GM12875 (cell line): ENCODE measurements around the gene PRKCQ.

Experiments
- H3K4me3 ChIP-seq: one replicate; pipeline ENCODE4 v1.5.1; 2011; ENCODE audit warnings: low read depth, low read length, control low read depth
- TF ChIP-seq, protein P1 (sequence below): IDR thresholded peaks from 2 replicates; pipeline ENCODE4 v1.5.1; 2011; ENCODE audit warnings: low read depth, mild to moderate bottlenecking, control low read depth, inconsistent platforms, low read length, moderate library complexity, borderline replicate concordance; ENCODE audit not compliant: insufficient read depth

The PRKCQ gene

DNA sequence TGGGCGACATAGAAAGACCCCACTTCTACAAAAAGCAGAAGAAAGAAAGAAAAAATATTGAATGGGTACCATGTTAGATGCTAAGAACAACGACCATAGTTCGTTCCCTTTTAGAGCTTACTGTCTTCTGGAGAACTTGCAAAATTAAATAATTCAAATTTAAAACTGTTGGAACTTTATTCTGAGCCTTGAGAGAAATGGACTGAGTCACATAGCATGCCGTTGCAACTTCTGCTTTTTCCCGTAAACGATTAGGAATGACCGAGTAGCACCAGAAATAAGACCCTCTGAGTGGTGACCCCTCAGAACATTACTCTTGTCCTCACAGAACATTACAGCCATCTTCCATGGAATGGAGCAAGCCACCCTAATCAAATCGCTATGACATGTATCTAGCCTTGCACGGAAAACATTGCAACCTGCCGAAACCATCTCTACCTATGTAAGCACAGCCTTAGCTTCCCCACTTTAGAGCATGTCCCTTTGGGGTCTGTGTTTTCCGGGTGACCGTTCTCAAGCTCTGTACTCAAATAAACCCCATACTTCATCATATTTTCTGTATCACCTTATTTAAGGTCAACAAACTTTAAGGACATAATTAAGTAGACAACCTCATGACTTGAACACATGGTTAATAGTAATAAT lies 179.1 kb downstream of the PRKCQ start:
- no peak overlapping the region for H3K4me3 ChIP-seq
- TF ChIP-seq, protein P1, sequence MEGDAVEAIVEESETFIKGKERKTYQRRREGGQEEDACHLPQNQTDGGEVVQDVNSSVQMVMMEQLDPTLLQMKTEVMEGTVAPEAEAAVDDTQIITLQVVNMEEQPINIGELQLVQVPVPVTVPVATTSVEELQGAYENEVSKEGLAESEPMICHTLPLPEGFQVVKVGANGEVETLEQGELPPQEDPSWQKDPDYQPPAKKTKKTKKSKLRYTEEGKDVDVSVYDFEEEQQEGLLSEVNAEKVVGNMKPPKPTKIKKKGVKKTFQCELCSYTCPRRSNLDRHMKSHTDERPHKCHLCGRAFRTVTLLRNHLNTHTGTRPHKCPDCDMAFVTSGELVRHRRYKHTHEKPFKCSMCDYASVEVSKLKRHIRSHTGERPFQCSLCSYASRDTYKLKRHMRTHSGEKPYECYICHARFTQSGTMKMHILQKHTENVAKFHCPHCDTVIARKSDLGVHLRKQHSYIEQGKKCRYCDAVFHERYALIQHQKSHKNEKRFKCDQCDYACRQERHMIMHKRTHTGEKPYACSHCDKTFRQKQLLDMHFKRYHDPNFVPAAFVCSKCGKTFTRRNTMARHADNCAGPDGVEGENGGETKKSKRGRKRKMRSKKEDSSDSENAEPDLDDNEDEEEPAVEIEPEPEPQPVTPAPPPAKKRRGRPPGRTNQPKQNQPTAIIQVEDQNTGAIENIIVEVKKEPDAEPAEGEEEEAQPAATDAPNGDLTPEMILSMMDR: no peak

DNA sequence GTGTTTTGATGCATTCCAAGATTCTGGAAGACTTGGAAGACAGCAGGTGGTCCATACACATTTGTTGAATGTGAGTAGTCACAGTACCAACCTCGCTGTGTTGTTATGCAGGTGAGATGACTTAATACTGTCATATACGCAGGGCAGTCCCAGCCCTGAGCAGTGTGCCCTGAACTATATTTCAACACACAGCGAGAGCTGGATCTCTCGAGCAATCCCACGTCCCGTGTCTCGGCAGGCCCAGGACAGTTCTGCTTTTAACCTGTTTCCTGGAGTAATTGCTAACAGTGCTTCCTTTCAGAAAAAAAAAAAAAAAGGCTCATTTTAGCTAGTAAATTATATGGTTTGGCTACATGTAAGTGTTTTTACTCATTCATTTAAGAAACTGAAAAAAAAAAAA lies 179.7 kb downstream of the PRKCQ start:
- TF ChIP-seq, protein P1: no peak
- no peak overlapping the region for H3K4me3 ChIP-seq

DNA sequence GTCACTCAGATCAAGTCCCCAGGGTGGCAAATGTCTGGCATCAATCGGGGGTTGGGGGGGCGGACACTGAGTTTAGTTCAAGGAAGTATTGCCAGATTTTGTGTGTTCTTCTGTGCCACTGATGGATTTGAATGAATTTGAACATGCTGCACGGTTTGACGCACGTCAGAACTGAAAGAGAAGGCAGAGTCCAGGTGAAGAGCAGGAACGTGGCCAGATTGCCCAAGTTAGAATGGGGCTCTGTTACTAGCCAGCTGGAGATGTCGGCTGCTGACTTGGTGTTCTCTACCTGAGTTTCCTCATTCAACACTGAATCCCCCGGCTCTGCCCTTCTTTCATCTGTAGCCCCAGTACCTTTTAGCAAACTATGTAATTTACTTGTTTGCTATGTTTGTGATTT lies 180.2 kb downstream of the PRKCQ start:
- TF ChIP-seq, protein P1: no peak

DNA sequence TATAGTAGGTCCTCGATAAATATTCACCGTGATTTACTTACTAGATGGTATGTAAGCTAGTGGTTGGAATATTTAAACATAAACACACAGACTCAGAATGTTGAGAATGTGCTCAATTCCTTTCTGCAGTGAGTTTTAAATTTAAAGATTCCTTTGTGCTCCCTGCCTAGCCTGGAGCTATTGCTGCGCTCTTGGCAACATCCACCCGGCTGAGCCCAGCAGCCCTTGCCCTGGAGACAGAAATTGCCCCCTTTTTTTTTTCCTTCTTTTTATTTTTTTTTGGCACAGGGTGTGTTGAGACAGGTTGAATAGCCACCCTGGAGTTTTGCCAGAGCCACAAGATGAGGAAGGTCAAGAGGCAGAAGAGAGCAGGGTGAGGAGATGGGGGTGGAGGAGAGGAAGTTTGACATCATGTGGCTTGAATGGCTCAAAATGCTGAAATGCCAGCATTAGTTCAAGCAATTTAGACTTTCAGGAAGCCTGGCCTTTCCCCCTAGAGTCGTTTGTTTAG lies 180.8 kb downstream of the PRKCQ start:
- TF ChIP-seq, protein P1: no peak
- no peak overlapping the region for H3K4me3 ChIP-seq

More for the DNA sequence above, 180.2 kb downstream of the PRKCQ start:
- H3K4me3 ChIP-seq: no peak overlapping the region

DNA sequence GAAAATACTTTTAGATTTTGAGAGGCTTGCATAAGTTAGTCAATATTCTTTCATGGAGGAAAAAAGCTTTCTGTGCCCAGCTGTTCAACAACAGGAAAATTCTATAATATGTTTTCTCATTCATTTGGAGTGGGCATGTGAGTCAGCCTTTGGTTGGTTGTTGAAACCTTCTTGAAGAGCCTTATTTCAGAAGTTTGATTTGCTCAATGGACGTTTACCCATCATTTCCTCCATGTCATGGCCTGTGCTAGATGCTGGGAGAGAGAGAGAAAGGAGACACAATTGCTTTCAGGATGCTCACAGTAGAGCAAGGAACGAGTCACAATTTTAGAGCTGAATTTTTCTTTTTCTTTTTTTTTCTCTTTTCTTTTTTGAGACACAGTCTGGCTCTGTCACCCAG lies 181.7 kb downstream of the PRKCQ start:
- H3K4me3 ChIP-seq: no peak overlapping the region
- TF ChIP-seq, protein P1: no peak

DNA sequence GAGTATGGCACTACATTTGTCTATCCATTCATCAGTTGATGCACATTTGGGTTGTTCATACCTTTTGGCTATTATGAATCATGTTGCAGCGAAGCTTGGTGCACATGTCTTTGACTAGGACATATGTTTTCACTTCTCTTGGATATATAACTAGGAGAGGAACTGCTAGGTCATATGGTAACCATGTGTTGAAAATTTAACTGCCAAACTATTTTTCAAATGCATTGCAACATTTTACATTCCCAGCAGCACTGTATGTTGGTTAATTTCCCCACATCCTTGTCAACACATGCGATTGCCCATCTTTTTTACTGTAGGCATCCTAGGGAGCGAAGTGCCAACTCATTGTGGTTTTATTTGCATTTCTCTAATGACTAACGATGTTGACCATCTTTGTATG lies 183.4 kb downstream of the PRKCQ start:
- no peak overlapping the region for H3K4me3 ChIP-seq
- TF ChIP-seq, protein P1: no peak

DNA sequence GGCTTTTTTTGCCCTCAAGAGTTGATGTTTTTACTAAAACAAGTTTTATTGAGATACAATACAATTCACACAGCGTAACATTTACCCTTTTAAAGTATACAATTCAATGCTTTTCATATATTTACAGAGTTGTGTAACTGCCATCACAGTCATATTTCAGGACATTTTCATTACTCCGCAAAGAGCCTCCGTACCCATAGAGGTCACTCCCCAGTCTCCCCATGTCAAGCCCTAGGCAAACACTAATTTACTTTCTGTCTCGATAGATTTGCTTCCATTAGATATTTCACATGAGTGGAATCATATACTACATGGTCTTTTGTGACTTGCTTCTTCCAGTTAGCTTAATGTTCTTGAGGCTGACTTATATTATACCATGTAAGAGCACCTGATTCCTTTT lies 183.8 kb downstream of the PRKCQ start:
- H3K4me3 ChIP-seq: no peak overlapping the region
- TF ChIP-seq, protein P1: no peak
